NCI-H2107 treated with DMSO at 0.1 percent for 48 hours (cell line): ENCODE measurements around the gene NKAPD1.
"Not testable (repeated sequence)": the region's sequence is repeated elsewhere in the genome, so short reads cannot be mapped to it uniquely, and the experiment has no call there.

ENCODE experiments used
- DNase-seq: peaks from one replicate; lab custom pipeline; 2025; ENCODE audit not compliant: unreplicated experiment; lab: John Stamatoyannopoulos, UW

NKAPD1 gene

DNA sequence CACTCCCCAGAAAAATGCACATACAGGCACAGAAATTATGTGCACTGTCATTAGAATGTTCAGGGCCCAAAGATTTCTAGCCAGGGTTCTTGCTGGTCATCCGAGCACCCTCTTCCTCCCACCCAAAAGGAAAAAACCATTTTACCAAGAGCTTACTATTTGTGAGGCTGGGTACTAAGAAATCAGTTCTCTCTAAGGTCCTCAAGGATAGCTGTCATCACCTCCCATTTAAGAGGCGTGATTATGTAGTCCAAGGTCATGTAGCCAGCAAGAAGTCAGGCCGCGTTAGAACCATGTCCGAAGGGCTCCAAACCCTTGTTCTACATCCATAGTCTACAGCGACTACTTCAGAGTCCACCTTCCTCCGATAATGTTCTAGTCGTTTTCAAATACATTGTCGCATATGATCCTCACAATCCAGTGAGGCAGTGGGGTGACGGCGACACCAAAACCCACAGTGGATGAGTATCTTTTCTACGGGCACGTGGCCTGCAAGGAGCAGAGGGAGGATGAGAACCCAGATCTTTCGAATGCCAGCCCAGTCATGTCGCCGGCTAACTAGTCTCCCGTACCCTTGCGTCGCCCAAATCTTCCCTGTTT is 11.8 kb downstream of the NKAPD1 start:
- no peak for DNase-seq

DNA sequence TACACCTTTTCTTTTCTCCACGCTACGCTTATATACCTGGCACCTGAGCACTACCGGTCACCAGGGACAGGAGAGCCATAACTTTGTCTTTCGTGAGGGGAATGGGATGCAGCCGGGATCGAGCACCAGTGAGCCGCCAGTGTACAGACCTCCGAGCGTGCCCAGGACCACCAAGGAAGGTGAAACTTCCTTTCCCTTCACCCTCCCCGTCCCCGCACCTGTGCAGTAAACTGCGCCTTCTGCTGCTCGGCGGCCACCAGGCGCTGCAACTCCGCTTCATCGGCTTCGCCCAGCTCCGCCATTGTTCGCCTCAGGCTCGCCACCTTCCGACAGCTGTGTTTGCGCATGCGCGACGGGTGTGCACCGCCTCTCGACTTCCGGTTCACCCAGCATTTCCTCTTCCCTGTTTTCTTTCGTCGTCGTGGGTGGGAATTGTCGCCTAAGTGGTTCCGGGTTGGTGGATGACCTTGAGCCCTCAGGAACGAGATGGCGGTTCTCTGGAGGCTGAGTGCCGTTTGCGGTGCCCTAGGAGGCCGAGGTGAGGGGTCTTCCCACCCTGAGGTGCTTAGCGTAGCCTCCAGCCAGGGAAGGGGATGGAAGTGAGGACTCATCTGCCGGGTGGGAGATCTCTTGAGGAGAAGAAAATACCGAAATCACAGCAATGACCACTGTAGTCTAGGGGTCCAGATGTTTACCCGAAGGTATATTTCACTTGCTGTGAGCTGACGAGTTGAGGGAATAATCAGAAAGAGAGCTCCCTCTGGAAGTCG is 12.5 kb downstream of the NKAPD1 start, which contains the start of the genes SDHD and TIMM8B:
Gene SDHD, plus strand, starts transcription at position 452 of the 770 bp plus-strand sequence. Its CDS starts 35 bp downstream, at position 487.
Gene TIMM8B, minus strand, starts transcription at position 335 of the 770 bp plus-strand sequence. Its CDS starts 33 bp downstream, at position 302.
- peak; percentile 96 for DNase-seq

GRCh38 chr11:112087212-112087611 is 13.1 kb downstream of the NKAPD1 start:
- DNase-seq: no peak

GRCh38 chr11:112095302-112095701 is 21.2 kb downstream of the NKAPD1 start:
- DNase-seq: not testable (repeated sequence)

- DNase-seq: no peak
Observed at GRCh38 chr11:112096194-112096593, 22.1 kb downstream of the NKAPD1 start.

GRCh38 chr11:112097734-112098528 is 23.8 kb downstream of the NKAPD1 start:
- no peak for DNase-seq

DNA sequence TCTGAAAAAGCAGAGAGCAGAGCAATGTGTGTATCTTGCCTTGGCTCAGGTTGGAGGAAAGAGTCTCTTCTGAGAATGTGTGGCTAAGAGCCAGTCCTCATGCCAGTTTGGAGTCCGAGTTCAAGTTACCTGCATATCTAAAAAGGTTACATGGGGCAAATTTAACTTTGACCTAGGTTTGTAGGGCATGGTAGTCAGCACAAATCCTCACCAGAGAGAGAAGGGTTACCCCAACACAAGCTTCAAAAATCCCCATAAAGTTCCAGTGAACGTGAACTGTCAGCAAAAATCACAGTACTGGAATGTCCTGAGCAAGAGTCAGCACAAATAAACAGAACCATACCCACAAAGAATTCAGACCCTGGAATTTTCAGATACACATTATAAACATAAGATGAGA is 26.4 kb downstream of the NKAPD1 start:
- no peak for DNase-seq

GRCh38 chr11:112103446-112103845 is 29.3 kb downstream of the NKAPD1 start:
- DNase-seq: no peak

DNA sequence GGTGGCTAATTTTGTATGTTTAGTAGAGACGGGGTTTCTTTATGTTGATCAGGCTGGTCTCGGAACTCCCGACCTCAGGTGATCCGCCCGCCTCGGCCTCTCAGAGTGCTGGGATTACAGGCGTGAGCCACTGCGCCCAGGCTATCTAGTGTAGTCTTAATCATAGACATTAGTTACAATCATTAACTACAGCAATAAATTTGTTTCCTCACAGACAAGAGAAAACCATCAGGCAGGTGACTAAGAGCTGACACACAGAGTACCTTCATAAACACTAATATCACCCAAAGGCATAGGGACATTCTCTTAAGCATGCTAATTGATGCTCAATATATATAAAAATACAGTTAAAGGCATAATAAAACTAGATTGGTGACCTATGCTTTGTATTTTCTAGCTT is 32.0 kb downstream of the NKAPD1 start:
- DNase-seq: no peak

DNA sequence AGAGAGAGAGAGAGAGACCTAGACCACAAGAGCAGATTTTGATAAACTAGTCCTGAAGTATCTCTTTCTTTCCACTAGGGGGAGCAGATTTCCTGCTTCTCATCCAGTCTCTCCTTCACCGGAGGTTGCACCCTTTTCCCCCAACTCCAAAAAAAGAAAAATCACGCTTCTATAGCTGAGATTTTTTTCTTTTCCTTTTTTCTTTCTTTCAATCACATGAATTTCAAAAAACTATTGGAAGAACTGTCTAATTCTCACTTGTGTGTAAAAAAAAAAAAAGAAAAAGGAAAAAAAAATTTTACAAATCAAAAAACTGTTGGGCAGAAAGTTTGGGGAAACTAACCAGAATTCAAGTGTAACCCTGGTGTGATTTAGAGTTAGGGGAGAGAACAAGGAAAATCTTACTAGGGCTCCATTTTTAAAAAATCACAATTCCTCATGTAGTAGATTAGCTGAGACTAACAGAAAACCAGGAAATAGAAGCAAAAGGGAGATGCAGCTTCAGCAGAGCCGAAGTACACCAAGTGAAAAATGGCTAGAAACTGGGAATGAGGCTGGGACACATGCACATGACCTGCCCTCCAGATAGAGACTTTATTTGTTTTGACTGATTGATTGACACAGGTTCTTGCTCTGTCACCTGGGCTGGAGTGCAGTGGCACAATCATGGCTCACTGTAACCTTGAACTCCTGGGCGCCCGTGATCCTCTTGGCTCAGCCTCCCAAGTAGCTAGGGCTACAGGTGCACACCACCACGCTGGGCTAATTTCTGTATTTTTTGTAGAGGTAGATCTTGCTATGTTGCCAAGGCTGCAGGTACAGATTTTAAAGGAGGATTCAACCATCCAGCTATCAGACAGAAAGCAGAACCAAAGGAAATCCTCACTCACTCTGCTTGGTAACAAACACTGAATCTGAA is 39.7 kb downstream of the NKAPD1 start:
- peak; percentile 74 for DNase-seq

DNA sequence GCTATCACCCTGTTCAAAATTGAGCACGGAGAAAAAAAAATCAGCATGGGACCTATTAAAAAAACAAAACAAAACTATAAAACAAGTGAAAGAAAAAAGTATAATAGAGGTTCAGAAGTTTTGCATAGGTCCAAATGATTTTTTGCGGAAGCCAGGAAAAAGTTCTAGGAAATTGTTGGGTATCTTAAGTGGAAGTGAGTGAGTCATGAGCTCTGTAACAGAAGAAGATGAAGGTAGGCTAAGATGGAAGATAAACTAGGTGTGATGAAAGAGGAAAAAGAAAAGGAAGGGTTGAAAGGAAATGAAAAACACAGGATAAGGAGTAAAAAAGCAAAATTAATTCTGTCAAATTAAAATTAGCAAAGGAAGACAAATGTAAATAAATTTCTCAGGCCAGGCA is 40.4 kb downstream of the NKAPD1 start:
- DNase-seq: no peak

DNA sequence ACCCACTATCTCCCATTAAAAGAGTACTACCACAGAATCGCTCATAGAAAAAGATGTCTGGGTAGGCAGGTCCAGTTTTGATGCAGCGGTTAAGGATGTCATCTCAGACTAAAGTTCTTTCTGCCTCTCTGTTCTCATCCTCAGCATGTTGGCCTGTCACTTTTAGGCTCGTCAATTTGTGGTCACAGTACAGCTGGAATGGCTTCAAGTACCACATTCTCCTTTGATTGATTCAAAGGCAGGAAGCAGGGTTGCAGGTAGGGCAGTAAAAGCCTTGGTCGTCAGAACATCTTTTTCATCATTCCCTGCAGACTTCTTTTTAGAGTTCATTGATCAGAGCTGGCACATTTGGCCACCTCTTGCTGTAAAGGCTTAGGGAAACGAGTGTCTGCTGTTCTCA is 41.3 kb downstream of the NKAPD1 start:
- no peak for DNase-seq

GRCh38 chr11:112118176-112118575 is 44.1 kb downstream of the NKAPD1 start:
- DNase-seq: no peak

DNA sequence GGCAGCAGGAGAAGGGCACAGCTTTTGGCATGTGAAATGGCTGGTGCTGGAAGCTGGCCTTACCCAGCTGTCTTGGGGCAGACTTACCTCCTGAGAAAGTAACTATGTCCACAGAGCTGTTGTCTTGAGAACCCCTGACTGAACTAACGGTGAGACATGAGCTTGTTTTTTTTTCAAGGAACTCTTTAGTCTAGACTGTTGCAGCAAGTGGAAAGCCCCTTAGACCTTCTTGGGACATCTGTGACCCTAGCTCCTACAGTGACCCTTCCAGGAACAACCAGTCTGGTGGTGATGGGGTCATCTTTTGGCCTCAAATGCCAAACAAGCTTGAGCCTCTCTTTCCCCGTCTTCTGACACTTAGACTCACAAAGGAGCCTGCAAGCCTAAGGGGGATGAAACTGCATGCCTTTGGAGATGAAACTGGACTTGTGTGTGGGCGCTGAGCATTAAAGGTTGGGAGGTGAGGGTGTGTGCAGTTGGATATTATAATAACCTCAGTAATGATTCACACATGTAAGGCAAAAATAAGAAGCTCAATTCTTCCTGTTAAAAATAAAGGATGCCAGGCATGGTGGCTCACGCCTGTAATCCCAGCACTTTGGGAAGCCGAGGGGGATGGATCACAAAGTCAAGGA is 48.0 kb downstream of the NKAPD1 start:
- DNase-seq: no peak

GRCh38 chr11:112123129-112123528 is 49.0 kb downstream of the NKAPD1 start:
- DNase-seq: no peak

DNA sequence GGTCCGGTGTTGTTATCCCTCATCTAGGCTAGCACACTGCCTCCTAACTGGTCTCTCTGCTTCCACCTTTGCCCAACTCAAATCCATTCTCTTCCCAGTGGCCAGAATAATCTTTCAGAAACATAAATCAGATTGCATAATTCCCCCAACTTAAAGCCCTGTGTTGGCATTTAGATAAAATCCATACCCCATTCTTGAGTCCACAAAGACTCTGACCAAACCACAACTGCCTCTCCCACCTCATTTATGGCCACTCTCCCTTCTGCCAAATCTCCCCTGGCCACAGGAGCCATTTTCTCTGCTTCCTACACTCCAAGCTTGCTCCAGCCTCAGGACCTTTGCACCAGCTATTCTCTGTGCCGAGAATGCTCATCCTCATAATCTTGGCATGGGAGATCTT is 53.0 kb downstream of the NKAPD1 start:
- DNase-seq: no peak

DNA sequence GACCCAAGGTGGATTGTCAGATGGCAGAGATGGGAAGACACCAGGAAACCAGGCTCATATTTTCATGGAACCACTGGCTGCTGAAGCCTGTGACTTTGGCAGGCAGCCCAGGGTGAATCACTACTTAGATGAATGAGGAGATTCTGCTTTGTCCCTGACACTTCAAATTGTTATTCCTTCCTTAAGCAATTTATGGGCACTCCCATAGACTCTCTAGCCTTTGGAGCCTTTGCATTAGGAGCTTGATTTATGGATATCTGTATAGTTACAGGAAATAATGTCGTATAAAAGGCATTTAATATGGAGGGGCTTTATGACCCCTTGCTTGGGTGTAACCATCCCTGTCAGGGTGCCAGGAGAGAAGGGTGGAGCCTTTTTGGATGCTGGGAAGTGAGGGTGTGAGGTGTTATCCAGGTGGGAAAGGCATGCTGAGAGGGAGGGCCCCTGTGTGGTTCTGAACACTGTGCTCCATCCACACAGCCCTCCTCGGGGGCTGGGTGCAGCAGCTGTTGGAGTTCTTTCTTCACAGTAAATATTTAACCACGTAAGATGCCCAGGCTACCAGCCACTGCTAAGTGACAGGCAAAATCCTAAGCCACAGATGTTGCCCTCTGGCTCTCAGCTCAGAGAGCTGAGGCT is 54.5 kb downstream of the NKAPD1 start:
- DNase-seq: peak; percentile 4

- no peak for DNase-seq
Observed at GRCh38 chr11:112129656-112130055, 55.6 kb downstream of the NKAPD1 start.

GRCh38 chr11:112132737-112133136 is 58.6 kb downstream of the NKAPD1 start:
- no peak for DNase-seq

GRCh38 chr11:112134473-112134872 is 60.4 kb downstream of the NKAPD1 start:
- no peak for DNase-seq
